Peyer's patch (tissue), 4 donors: ENCODE measurements around the gene KCNA1.

Source experiments
- POLR2A ChIP-seq, 2 donors: fragments of 450-650 bp; IDR thresholded peaks; one replicate each; pipeline ENCODE4 v1.5.1; 2017; ENCODE audit warnings: antibody characterized with exemption in 2 of 2, mild to moderate bottlenecking in 2 of 2, moderate library complexity in 2 of 2
- TF ChIP-seq, protein P1 (sequence below), 6 experiments: fragments of 450-650 bp in 4 of 6; fragments of 200-600 bp in 2 of 6; sonication (generic) in 1 of 6; IDR thresholded peaks; one replicate each; pipeline ENCODE4 v1.5.1; 2017 to 2019; ENCODE audit warnings: antibody characterized with exemption in 6 of 6, mild to moderate bottlenecking in 3 of 6, moderate library complexity in 1 of 6

DNA sequence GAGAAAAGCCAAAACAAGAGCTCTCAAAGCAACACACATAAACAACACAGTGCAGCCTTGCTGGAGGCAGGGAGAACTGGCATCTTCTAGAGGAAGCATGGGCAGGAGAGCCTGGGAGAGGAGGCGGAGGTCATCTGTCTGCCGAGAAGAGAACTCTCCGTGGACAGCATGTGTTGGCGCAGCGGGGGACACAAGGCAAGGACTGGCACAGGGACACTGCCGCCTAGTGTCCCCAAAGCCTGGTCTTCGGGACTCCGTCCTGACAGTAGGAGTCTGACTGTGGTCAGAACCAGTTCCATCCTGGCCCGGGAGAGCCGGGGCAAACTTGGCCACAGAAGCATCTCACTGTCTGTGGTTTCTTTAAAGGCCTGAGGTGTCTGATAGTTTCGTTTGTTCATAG is 47.3 kb downstream of the KCNA1 start:
- TF ChIP-seq, protein P1, sequence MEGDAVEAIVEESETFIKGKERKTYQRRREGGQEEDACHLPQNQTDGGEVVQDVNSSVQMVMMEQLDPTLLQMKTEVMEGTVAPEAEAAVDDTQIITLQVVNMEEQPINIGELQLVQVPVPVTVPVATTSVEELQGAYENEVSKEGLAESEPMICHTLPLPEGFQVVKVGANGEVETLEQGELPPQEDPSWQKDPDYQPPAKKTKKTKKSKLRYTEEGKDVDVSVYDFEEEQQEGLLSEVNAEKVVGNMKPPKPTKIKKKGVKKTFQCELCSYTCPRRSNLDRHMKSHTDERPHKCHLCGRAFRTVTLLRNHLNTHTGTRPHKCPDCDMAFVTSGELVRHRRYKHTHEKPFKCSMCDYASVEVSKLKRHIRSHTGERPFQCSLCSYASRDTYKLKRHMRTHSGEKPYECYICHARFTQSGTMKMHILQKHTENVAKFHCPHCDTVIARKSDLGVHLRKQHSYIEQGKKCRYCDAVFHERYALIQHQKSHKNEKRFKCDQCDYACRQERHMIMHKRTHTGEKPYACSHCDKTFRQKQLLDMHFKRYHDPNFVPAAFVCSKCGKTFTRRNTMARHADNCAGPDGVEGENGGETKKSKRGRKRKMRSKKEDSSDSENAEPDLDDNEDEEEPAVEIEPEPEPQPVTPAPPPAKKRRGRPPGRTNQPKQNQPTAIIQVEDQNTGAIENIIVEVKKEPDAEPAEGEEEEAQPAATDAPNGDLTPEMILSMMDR (IDR thresholded peaks at IDR 0.05): no peak
- TF ChIP-seq POLR2A (IDR thresholded peaks at IDR 0.05): no peak
